ENCODE results near the gene PRKRA. TPM values are rescaled to one million over a fixed set of nuclear protein-coding genes. Genes with fewer than 3 reads are reported as not detected.

The PRKRA gene
- total and polyA plus RNA-seq, 2 of the 8 experiments (the other 6 are each of a cell fraction or from before 2014, with no cell fraction given) = 25.4 to 60.4 TPM

DNA sequence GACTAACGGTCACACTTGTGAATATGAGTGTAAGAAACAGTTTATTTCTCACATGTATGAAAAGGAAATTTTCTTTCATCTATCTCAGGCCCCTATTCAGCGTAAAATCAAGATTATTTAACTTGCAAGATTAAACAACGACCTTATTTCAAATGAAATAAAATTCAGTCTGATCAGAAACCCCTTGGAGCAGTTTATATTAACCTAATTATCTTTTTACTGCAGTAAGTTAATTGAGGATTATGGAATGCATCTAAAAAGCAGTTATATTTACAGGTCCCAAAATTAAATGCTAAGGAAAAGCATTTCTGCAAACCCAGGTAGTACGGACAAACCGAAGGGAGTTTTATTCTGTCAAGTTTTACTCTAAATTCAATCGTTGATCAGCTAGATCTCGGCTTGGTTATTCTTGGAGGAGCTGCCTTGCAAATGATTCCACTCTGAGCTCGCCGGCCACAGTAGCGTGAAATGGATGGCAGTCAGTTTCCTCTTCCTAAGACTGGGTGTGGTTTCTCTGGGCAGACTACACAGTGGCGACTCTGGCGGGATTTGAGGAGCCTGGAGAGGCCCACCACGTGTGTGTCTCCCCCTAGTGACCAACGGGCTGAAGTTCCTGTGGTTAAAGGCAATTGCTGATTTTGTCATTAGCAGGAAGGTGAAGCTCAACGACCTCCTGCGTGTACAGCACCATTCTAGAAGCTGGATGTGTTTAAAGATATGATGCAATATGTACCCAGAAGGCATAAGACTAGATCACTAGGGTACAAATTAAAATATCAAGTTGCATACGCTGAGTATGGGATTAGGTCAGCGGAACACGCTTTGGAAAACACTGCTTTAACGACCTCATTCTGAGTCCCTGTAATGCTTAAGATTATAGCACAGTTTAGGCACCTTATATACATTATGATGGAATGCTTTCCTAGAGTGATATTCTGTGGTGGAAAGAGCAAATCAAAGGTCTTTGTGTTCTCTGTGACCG, 36.4 kb downstream of the PRKRA start (continued):
- TF ChIP-seq RAD21 (IDR thresholded peaks at IDR 0.05 in 1 of 2, conservative IDR thresholded peaks at IDR 0.05 in 1 of 2; ENCODE audit: low read depth in 2 of 2, low read length in 2 of 2) = peak; percentile 85 to 88
- TF ChIP-seq TBP (IDR thresholded peaks at IDR 0.05; ENCODE audit: low read depth, low read length) = peak; percentile 46; the same call in 1 of the 2 replicates
- TF ChIP-seq CEBPB (IDR thresholded peaks at IDR 0.05; ENCODE audit: low read depth, low read length) = peak; percentile 57; the same call in 1 of the 2 replicates
- no peak for TF ChIP-seq PHF8 (conservative IDR thresholded peaks at IDR 0.05; ENCODE audit: low read depth, low read length)
- no peak for TF ChIP-seq JUN (IDR thresholded peaks at IDR 0.05; ENCODE audit: low read depth, low read length)
- TF ChIP-seq, protein P1, sequence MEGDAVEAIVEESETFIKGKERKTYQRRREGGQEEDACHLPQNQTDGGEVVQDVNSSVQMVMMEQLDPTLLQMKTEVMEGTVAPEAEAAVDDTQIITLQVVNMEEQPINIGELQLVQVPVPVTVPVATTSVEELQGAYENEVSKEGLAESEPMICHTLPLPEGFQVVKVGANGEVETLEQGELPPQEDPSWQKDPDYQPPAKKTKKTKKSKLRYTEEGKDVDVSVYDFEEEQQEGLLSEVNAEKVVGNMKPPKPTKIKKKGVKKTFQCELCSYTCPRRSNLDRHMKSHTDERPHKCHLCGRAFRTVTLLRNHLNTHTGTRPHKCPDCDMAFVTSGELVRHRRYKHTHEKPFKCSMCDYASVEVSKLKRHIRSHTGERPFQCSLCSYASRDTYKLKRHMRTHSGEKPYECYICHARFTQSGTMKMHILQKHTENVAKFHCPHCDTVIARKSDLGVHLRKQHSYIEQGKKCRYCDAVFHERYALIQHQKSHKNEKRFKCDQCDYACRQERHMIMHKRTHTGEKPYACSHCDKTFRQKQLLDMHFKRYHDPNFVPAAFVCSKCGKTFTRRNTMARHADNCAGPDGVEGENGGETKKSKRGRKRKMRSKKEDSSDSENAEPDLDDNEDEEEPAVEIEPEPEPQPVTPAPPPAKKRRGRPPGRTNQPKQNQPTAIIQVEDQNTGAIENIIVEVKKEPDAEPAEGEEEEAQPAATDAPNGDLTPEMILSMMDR (IDR thresholded peaks at IDR 0.05; ENCODE audit: control extremely low read depth in 1 of 3, insufficient read depth in 1 of 3, low read depth in 1 of 3, low read length in 3 of 3) = peak; percentile 91 to 97 (median 93)
- TF ChIP-seq, protein P2, sequence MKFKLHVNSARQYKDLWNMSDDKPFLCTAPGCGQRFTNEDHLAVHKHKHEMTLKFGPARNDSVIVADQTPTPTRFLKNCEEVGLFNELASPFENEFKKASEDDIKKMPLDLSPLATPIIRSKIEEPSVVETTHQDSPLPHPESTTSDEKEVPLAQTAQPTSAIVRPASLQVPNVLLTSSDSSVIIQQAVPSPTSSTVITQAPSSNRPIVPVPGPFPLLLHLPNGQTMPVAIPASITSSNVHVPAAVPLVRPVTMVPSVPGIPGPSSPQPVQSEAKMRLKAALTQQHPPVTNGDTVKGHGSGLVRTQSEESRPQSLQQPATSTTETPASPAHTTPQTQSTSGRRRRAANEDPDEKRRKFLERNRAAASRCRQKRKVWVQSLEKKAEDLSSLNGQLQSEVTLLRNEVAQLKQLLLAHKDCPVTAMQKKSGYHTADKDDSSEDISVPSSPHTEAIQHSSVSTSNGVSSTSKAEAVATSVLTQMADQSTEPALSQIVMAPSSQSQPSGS (IDR thresholded peaks at IDR 0.05; ENCODE audit: low read length) = 0 out of 2 replicates have a peak, but pooled peaks have one; percentile 39
- TF ChIP-seq, protein P3, sequence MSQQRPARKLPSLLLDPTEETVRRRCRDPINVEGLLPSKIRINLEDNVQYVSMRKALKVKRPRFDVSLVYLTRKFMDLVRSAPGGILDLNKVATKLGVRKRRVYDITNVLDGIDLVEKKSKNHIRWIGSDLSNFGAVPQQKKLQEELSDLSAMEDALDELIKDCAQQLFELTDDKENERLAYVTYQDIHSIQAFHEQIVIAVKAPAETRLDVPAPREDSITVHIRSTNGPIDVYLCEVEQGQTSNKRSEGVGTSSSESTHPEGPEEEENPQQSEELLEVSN (IDR thresholded peaks at IDR 0.05) = peak; percentile 79
- peak in 1 of 2 experiments; percentile 61; a peak in 2 of 3 replicates for TF ChIP-seq POLR2A (IDR thresholded peaks at IDR 0.05; ENCODE audit: control extremely low read depth in 1 of 2, low read depth in 2 of 2, low read length in 2 of 2)

Measured in H1 (cell line).